HAP-1 (cell line): Measurements from ENCODE around the gene SCARB2.

Experiments used
- DNase-seq, 2 experiments: peaks; one replicate each; pipeline ENCODE4 v3.0.0-alpha.2; 2016 to 2020; ENCODE audit warnings: low spot score in 2 of 2
- H3K27me3 ChIP-seq: fragments of 250-450 bp; sonication (Bioruptor Pico); 2 replicates; pipeline ENCODE4 v1.5.1; 2020; ENCODE audit warnings: low read depth, mild to moderate bottlenecking, moderate library complexity
- H3K36me3 ChIP-seq: fragments of 250-450 bp; sonication (Bioruptor Pico); replicated peaks from 2 replicates; pipeline ENCODE4 v1.5.1; 2020; ENCODE audit warnings: mild to moderate bottlenecking
- H3K4me1 ChIP-seq: fragments of 250-450 bp; sonication (Bioruptor Pico); 2 replicates; pipeline ENCODE4 v1.5.1; 2020; ENCODE audit warnings: mild to moderate bottlenecking
- H3K4me3 ChIP-seq: fragments of 250-450 bp; sonication (Bioruptor Pico); 2 replicates; pipeline ENCODE4 v1.5.1; 2020; ENCODE audit warnings: mild to moderate bottlenecking, moderate library complexity
- H3K9me3 ChIP-seq: fragments of 250-450 bp; sonication (Bioruptor Pico); 2 replicates; pipeline ENCODE4 v1.5.1; 2020; ENCODE audit warnings: mild to moderate bottlenecking, moderate library complexity
- in situ Hi-C: fragments of 300-500 bp; cut with MboI; formaldehyde crosslinking; loops from 3 replicates; pipeline ENCODE4 v1.14.3; 2020; ENCODE audit warnings: low sequenced_read_pairs, inconsistent platforms, mixed read lengths

SCARB2 gene

GRCh38 chr4:76179398-76180318 lies 34.0 kb downstream of the SCARB2 start:
- H3K4me3 ChIP-seq, result no peak overlapping the region
- in situ Hi-C loops, result loop anchor here (10.0 to 25.0 kb wide), 2 partner anchors 325 to 583 kb away; no protein-coding TSS in a partner anchor
- no peaks in the 10 kb centered on the region for H3K9me3 ChIP-seq
- no peaks in the 10 kb centered on the region; the same call in 1 of the 2 replicates for H3K36me3 ChIP-seq
- H3K27me3 ChIP-seq, result no peaks in the 10 kb centered on the region
- DNase-seq, result peak; percentile 67 to 92
- no peaks in the 10 kb centered on the region for H3K4me1 ChIP-seq

GRCh38 chr4:76178296-76178695 lies 35.3 kb downstream of the SCARB2 start:
- no peaks in the 10 kb centered on the region for H3K9me3 ChIP-seq
- H3K36me3 ChIP-seq, result no peaks in the 10 kb centered on the region; the same call in 1 of the 2 replicates
- no peaks in the 10 kb centered on the region for H3K27me3 ChIP-seq
- no peak for DNase-seq
- no peaks in the 10 kb centered on the region for H3K4me1 ChIP-seq
- H3K4me3 ChIP-seq, result no peak overlapping the region
- in situ Hi-C loops, result loop anchor here (25.0 kb wide), 1 partner anchor 584 kb away; no protein-coding TSS in a partner anchor

- Histone ChIP-seq H3K4me1 (no peaks in the 10 kb centered on the region), H3K36me3 (no peaks in the 10 kb centered on the region; the same call in 1 of the 2 replicates), H3K4me3 (no peak overlapping the region), H3K27me3 (no peaks in the 10 kb centered on the region), H3K9me3 (no peaks in the 10 kb centered on the region)
- in situ Hi-C loops, result loop anchor here (25.0 kb wide), 1 partner anchor 585 kb away; no protein-coding TSS in a partner anchor
- DNase-seq, result no peak
These were observed 35.9 kb downstream of the SCARB2 start for GRCh38 chr4:76177709-76178108.

- in situ Hi-C loops, result loop anchor here (25.0 kb wide), 1 partner anchor 587 kb away; no protein-coding TSS in a partner anchor
- Histone ChIP-seq H3K9me3 (no peaks in the 10 kb centered on the region), H3K4me3 (no peak overlapping the region), H3K4me1 (no peaks in the 10 kb centered on the region), H3K36me3 (no peaks in the 10 kb centered on the region; the same call in 1 of the 2 replicates), H3K27me3 (no peaks in the 10 kb centered on the region)
- DNase-seq, result no peak
These were observed 38.3 kb downstream of the SCARB2 start for GRCh38 chr4:76175336-76175735.

GRCh38 chr4:76174216-76174615 lies 39.4 kb downstream of the SCARB2 start:
- in situ Hi-C loops, result no loop called here
- Histone ChIP-seq H3K4me3 (no peak overlapping the region), H3K4me1 (no peaks in the 10 kb centered on the region), H3K27me3 (no peaks in the 10 kb centered on the region), H3K9me3 (no peaks in the 10 kb centered on the region), H3K36me3 (peaks cover 3% of the 10 kb centered on the region; the same call in 1 of the 2 replicates)
- no peak for DNase-seq

DNA sequence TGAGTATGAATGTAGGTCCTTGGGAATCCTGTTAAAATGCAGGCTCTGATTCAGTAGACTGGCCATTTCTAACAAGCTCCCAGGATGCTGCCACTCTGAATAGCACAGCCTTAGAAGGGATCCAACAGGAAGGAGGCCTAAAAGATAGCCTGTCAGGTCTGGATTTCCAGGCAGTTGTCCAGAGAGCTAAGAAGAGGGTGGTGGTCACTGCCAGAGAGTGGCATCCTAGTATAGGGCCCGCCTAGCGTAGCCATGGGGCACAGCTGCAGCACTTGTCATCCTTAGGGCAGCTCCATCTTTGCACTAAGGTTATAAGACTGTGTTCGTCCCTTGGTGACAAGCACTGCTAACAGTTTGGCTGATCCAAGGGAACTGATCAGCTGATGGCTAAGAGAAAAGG lies 44.9 kb downstream of the SCARB2 start:
- DNase-seq, result no peak
- Histone ChIP-seq H3K27me3 (no peaks in the 10 kb centered on the region), H3K4me1 (no peaks in the 10 kb centered on the region), H3K4me3 (no peak overlapping the region), H3K36me3 (peaks cover 10% of the 10 kb centered on the region; the same call in 1 of the 2 replicates), H3K9me3 (no peaks in the 10 kb centered on the region)
- in situ Hi-C loops, result no loop called here

GRCh38 chr4:76166480-76166879 lies 47.1 kb downstream of the SCARB2 start:
- Histone ChIP-seq H3K36me3 (peaks cover 10% of the 10 kb centered on the region; the same call in 1 of the 2 replicates), H3K9me3 (no peaks in the 10 kb centered on the region), H3K27me3 (no peaks in the 10 kb centered on the region), H3K4me1 (no peaks in the 10 kb centered on the region), H3K4me3 (no peak overlapping the region)
- in situ Hi-C loops, result no loop called here
- no peak for DNase-seq

DNA sequence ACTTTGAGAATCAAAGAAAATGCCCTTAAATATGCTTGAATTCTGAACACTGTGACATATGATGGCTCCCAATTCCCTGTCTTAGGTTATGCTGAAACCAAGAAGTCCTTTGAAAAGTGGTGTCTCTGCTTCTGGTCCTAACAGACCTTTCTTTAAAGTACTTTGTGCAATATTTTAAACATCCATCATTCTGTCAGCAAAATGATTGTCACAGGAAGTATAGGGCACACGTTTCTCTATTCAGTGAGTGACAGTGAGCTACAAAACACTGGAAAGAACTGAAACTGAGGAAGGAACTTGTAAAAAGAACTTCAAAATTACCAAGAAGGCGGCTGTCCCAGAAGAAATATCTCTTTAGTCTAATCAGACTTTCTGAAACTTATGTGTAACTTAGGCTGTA lies 53.3 kb downstream of the SCARB2 start:
- H3K36me3 ChIP-seq, result no peaks in the 10 kb centered on the region
- no peaks in the 10 kb centered on the region for H3K27me3 ChIP-seq
- in situ Hi-C loops, result no loop called here

DNA sequence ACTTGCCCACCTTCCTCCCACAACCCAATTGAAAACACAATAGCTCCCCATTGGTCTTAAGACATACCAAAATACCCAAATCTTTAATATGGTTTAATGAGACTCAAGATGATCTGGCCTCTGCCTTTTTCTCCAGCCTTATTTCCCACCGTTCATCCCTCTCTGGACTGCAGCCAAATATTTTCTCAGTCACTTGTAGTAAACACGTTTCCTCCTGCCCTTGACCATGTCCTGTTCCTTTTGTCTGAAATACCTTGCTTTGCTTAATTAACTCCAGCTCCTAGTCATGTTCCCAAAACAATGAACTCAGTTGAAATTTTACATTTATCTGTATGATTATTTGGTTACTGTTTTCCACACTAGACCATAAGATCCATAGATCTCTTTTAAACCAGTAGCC lies 57.0 kb downstream of the SCARB2 start:
- H3K4me1 ChIP-seq, result no peaks in the 10 kb centered on the region
- DNase-seq, result no peak
- no peaks in the 10 kb centered on the region for H3K9me3 ChIP-seq
- in situ Hi-C loops, result no loop called here
- H3K27me3 ChIP-seq, result no peaks in the 10 kb centered on the region
- H3K36me3 ChIP-seq, result no peaks in the 10 kb centered on the region
- H3K4me3 ChIP-seq, result no peak overlapping the region

More for the DNA sequence above, 53.3 kb downstream of the SCARB2 start:
- H3K4me3 ChIP-seq, result no peak overlapping the region
- no peak for DNase-seq
- H3K9me3 ChIP-seq, result no peaks in the 10 kb centered on the region
- H3K4me1 ChIP-seq, result no peaks in the 10 kb centered on the region

GRCh38 chr4:76155979-76156378 lies 57.6 kb downstream of the SCARB2 start:
- in situ Hi-C loops, result no loop called here
- Histone ChIP-seq H3K9me3 (no peaks in the 10 kb centered on the region), H3K27me3 (no peaks in the 10 kb centered on the region), H3K36me3 (no peaks in the 10 kb centered on the region), H3K4me3 (no peak overlapping the region), H3K4me1 (no peaks in the 10 kb centered on the region)
- DNase-seq, result no peak

DNA sequence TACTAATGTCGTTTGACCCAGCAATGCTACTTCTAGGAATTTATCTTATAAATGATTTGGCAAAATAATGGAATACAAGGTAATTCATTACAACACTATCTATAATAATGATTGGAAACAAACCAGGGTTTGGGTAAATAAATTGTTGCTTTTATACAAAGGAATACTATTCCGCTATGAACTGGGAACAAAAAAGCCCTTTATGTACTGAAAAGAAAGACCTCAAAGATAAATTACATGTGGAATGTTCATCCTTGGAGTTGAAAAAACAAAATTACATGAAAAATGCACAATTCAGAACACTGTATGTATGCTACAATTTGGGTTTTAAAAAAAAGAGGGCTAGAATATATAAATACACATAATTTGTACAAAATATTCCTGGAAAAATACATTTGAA lies 60.3 kb downstream of the SCARB2 start:
- Histone ChIP-seq H3K36me3 (no peaks in the 10 kb centered on the region; the same call in 1 of the 2 replicates), H3K4me1 (0 out of 2 replicates have a peak, but pooled peaks cover 5% of the 10 kb centered on the region), H3K9me3 (no peaks in the 10 kb centered on the region), H3K27me3 (no peaks in the 10 kb centered on the region), H3K4me3 (no peak overlapping the region)
- in situ Hi-C loops, result no loop called here
- DNase-seq, result no peak

DNA sequence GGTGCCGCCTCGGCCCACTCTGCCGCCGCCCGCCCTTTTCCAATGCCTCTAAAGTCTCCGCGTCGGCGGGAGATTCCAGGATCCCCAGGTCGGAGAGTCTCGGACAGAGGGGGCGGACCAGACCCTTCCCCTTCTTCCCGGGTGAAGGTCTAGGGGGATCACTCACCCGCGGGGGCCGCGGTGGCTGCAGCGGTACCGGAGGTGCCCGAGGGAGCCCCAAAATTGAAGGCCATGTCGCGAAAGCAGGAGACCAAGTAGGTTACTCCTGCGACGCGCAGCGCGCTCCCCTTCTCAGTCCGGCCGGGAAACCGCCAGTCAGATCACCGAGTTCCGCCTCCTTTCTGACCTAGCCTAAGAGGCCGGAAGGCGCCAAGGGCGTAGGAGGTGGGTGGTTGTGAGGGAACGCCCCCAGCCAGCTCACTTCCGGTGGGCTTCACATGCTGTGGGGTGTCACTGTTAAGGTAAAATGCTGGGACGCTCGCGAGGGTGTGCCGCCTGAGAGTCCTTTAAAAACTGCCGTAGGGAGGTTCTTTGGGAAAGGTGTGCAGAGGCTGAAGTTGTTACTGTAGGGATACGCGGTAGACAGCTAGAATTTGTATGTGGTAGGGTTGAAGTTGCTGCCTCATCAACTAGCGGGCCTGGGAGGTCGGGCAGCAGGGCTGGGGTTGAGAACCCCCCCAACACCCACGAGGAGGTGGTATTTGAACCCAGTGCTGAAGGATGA lies 65.3 kb downstream of the SCARB2 start, which contains the start of gene NUP54:
NUP54 (minus strand) TSS at position 256 of the 724 bp plus-strand sequence; CDS start at position 233, 23 bp downstream.
- peak; percentile 93 to 96 for DNase-seq
- H3K4me1 ChIP-seq, result 0 out of 2 replicates have a peak, but pooled peaks cover 11% of the 10 kb centered on the region
- H3K36me3 ChIP-seq, result peaks cover 8% of the 10 kb centered on the region
- in situ Hi-C loops, result no loop called here
- peak within 1 kb of the TSS; percentile 99 for H3K4me3 ChIP-seq
- H3K27me3 ChIP-seq, result no peaks in the 10 kb centered on the region
- no peaks in the 10 kb centered on the region for H3K9me3 ChIP-seq

DNA sequence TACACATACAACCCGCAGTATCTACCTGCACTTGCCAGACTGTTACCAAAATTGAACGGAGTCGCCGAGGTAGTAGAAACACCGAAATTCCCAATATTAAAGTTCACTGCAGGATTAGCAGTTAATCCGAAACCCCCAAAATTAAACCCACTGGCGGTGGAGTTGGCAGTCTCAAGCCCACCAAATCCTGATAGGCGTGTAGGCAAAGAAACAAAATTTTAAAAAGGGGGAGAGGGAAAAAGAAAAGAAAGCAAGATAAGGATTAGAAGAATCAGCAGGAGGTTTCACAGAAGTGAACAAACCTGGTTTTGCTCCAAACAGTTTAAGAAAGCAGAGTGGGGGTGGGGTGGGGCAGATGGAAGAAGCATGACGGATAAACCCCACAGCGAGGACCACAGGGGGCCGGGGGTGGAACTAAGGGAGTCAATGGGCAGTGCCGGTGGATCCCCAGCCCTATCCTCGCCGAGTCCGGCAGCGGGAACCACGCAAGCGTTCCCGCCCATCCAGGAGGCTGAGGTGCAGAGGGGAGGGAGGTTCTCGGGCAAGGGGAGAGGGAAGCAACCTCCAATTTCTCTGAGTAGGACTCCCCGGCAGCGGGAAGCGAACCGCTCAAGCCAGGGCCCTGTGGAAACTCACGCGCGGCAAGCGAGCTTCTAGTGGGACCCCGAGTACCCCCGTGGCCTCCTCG lies 66.0 kb downstream of the SCARB2 start:
- Histone ChIP-seq H3K9me3 (no peaks in the 10 kb centered on the region), H3K27me3 (no peaks in the 10 kb centered on the region), H3K4me1 (0 out of 2 replicates have a peak, but pooled peaks cover 11% of the 10 kb centered on the region), H3K4me3 (peak overlapping the region; percentile 99), H3K36me3 (peaks cover 12% of the 10 kb centered on the region)
- in situ Hi-C loops, result no loop called here
- DNase-seq, result peak; percentile 85 to 89
